Activated naive CD8-positive, alpha-beta T cell treated with anti-CD3 and anti-CD28 coated beads, Interleukin-2, amount 50 U/mL, for 24 hours (primary cell): ENCODE results near the gene DTHD1.
A peak's percentile ranks its signal among the peaks of the same experiment; 100 is the strongest.

Experiments
- ATAC-seq: fragments of 150-1000 bp; cut with Tn5 transposase; one replicate; pipeline ENCODE4 v1.10.0; 2021
- DNase-seq: peaks from one replicate; pipeline ENCODE4 v3.0.0; 2021
- H3K27ac Mint-ChIP-seq: one replicate; pipeline ENCODE4 v1.8.0; 2021; ENCODE audit warnings: mild to moderate bottlenecking, mixed read lengths
- H3K27me3 Mint-ChIP-seq: one replicate; pipeline ENCODE4 v1.8.0; 2021; ENCODE audit warnings: mixed read lengths
- H3K36me3 Mint-ChIP-seq: one replicate; pipeline ENCODE4 v1.8.0; 2021; ENCODE audit warnings: low read depth, mixed read lengths
- H3K4me1 Mint-ChIP-seq: one replicate; pipeline ENCODE4 v1.8.0; 2021; ENCODE audit warnings: mixed read lengths
- H3K4me3 Mint-ChIP-seq: one replicate; pipeline ENCODE4 v1.8.0; 2021; ENCODE audit warnings: mild to moderate bottlenecking, moderate library complexity, mixed read lengths
- H3K9me3 Mint-ChIP-seq: one replicate; pipeline ENCODE4 v1.8.0; 2021; ENCODE audit warnings: mixed read lengths

DTHD1 gene

DNA sequence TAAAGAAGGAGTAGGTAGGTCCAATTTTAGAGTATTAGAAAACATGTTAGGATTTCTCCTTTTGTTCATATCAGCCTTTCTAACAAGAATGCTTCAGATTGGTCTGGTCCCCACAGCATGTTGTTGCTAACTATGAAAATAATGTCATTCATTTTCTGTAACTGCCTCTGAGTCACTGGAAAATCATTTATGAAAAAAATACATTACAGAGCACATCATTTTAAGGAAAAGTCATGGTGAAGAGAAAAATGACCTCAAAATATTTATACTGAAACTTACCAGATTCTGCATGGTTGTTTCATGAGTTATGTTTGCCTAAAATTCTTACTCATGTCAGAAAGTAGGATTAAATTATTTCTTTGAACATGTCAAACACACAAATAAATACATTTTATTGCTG, 35.2 kb downstream of the DTHD1 start:
- Mint-ChIP-seq H3K36me3 (no peaks in the 10 kb centered on the region), H3K4me1 (peaks cover 65% of the 10 kb centered on the region), H3K27me3 (no peaks in the 10 kb centered on the region), H3K4me3 (no peak overlapping the region), H3K27ac (no peak overlapping the region), H3K9me3 (no peaks in the 10 kb centered on the region)
- ATAC-seq (peak; percentile 74), DNase-seq (no peak)

DNA sequence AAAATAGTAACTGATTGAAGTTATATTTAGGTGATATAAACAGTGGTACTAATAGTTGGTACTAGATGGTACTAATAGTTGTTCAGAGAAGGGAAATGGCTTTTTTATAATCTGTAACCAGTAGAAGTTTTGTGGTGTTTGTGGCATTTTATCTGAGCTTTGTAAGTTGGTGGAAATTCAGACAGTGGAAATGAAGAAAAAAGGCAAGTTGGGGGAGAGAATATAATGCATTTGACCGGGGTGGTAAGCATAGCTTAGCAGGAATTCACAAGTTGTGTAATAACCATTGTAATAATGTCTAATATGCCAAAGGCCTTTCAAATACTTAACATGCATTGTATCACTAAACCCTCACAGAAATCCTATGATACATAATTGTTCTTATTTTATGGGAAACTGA, 36.3 kb downstream of the DTHD1 start:
- H3K36me3 Mint-ChIP-seq: no peaks in the 10 kb centered on the region
- H3K27ac Mint-ChIP-seq: peak overlapping the region; percentile 4
- H3K9me3 Mint-ChIP-seq: no peaks in the 10 kb centered on the region
- no peak for DNase-seq
- no peak for ATAC-seq
- H3K4me1 Mint-ChIP-seq: peaks cover 69% of the 10 kb centered on the region
- no peak overlapping the region for H3K4me3 Mint-ChIP-seq
- H3K27me3 Mint-ChIP-seq: no peaks in the 10 kb centered on the region

DNA sequence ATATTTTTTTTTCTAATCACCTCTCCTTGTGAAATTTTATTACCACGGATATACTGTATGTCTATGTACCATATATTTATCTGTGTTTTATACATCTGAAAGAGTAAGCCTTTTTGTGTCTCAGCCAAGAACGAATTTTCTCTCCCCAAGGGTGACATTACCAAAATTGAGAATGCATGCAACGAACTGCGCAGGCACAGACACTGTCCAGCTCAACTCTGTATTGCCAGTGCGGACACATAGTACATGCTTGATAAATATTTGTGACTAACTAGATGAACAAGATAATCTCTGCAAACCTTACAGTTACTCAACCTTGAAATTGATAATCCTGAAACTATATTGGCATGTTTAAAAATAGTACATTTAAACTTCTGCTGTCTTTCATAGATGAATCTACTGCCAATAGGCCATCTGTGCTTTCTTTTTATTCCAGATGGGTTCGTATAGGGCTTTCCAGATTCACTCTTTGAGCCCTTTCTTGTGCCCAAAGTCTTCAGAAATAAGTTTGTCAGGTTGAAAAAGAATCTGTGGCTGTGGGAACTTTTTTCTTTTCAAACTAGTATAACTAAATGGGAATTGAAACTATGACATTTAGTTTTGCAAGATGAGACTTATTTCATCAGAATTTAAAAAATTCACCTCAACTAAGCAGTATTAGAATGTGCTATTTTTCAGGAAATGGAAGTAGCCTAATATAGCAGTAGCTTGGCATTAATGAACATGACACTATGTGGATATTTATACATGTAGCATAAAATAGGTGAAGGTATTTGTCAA, 38.9 kb downstream of the DTHD1 start:
- ATAC-seq: no peak
- H3K27me3 Mint-ChIP-seq: no peaks in the 10 kb centered on the region
- no peak for DNase-seq
- H3K4me3 Mint-ChIP-seq: no peak overlapping the region
- peak overlapping the region; percentile 30 for H3K27ac Mint-ChIP-seq
- H3K9me3 Mint-ChIP-seq: no peaks in the 10 kb centered on the region
- peaks cover 81% of the 10 kb centered on the region for H3K4me1 Mint-ChIP-seq
- H3K36me3 Mint-ChIP-seq: no peaks in the 10 kb centered on the region

DNA sequence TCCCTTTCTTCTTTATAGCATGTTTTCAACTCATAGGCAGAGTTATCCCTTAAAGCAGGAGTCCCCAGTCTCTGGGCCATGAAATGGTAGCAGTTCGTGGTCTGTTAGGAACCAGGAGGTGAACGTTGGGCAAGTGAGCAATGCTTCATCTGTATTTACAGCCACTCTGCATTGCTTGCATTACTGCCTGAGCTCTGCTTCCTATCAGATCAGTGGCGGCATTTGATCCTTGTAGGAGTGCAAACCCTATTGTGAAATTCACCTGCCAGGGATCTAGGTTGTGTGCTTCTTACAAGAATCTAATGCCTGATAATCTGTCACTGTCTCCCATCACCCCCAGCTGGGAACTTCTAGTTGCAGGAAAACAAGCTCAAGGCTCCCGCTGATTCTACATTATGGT, 39.8 kb downstream of the DTHD1 start:
- Mint-ChIP-seq H3K4me3 (no peak overlapping the region), H3K27ac (peak overlapping the region; percentile 21), H3K36me3 (no peaks in the 10 kb centered on the region), H3K4me1 (peaks cover 85% of the 10 kb centered on the region), H3K9me3 (no peaks in the 10 kb centered on the region), H3K27me3 (no peaks in the 10 kb centered on the region)
- DNase-seq (no peak), ATAC-seq (no peak)

DNA sequence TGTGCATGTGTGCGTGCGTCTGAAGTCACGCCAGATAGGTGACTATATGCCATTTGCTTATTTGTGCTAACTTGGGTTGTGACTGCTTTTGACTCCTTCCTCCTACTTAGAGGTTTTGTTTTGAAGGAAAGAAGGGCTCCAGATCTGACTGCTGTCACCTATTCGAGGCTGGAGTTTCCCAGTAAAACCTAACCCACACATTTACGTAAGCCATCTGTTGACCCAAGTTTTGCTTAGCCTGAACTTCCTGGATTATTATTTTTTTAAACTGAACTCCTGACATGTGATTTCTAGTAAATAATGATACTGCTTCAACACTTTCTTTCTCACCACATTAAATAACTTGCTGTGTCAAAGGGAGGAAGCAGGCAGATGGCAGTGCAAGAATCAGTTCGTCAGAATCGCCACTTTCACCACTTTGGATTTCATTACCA, 41.5 kb downstream of the DTHD1 start:
- H3K4me1 Mint-ChIP-seq: peaks cover 85% of the 10 kb centered on the region
- peak overlapping the region; percentile 75 for H3K27ac Mint-ChIP-seq
- no peaks in the 10 kb centered on the region for H3K27me3 Mint-ChIP-seq
- H3K9me3 Mint-ChIP-seq: no peaks in the 10 kb centered on the region
- ATAC-seq (peak; percentile 87), DNase-seq (peak; percentile 21)
- H3K36me3 Mint-ChIP-seq: no peaks in the 10 kb centered on the region
- peak overlapping the region; percentile 58 for H3K4me3 Mint-ChIP-seq

DNA sequence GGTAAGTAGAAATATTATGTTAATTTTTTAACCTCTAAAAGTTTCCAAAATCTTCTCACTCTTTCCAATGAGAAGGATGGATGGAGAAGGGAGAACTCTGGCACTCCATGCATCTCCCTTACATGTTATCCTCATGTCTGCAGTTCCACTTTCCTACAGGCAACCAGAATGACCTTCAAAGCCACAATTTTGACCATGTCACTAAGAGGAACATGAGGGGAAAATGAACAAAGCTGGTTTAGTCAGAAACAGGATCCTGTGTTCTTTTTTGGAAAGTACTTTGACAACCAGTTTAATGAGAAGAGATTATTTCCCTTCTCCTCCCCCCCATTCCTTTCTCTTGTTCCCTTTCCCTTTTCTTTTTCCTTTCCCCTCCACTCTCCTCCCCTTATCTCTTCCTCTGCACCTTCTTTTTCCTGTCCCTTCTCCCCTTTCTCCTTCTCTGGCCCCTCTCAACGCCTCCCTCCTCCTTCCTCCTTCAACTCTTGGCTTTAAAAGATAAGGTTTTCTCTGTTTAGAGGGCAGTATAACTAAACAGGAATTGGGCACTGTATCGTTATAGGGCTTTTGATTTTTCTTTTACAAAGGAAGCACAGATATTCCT, 42.5 kb downstream of the DTHD1 start:
- H3K27me3 Mint-ChIP-seq: no peaks in the 10 kb centered on the region
- H3K36me3 Mint-ChIP-seq: no peaks in the 10 kb centered on the region
- DNase-seq (no peak), ATAC-seq (no peak)
- no peaks in the 10 kb centered on the region for H3K9me3 Mint-ChIP-seq
- peak overlapping the region; percentile 58 for H3K4me3 Mint-ChIP-seq
- H3K4me1 Mint-ChIP-seq: peaks cover 79% of the 10 kb centered on the region
- peak overlapping the region; percentile 75 for H3K27ac Mint-ChIP-seq

DNA sequence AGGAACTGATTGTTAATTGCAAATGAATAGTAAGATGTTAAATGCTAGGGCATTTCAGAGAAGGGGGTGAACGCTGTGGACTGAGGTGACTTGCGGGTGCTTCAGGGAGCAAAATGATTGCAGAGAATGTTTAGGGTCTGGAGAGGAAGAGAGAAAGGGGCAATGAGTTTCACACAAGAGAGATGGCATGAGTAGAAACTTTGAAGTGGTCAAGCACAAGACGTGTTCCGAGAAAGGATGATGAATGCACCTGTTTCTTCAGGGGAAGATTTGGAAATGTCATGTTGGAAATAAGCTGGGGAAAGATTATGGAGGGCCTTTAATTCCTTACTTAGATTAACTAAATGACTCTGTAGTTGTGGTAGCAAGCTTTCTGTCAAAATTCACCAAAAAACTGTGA, 43.4 kb downstream of the DTHD1 start:
- no peak for DNase-seq
- Mint-ChIP-seq H3K9me3 (no peaks in the 10 kb centered on the region), H3K36me3 (no peaks in the 10 kb centered on the region), H3K4me3 (peak overlapping the region; percentile 12), H3K27ac (peak overlapping the region; percentile 75), H3K4me1 (peaks cover 74% of the 10 kb centered on the region), H3K27me3 (no peaks in the 10 kb centered on the region)
- no peak for ATAC-seq

DNA sequence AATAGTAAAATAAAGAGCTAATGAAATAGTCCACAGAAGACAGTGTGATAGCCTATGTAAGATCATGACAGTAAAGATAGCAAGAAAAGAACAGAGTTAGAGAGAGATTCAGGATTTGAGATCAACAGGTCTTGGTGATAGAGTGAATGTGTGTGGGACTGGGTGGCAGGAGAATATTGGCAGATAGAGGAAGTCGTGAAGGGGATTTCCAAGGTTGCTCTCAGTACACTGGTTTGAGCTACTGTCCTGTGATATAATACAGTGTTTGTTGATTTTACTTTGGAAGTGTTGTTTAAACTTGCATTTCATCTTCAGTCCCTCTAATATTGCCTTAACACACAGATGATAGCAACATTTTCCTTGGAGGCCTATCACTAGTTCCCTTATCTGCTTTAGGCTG, 44.1 kb downstream of the DTHD1 start:
- no peak overlapping the region for H3K4me3 Mint-ChIP-seq
- peak overlapping the region; percentile 75 for H3K27ac Mint-ChIP-seq
- H3K9me3 Mint-ChIP-seq: no peaks in the 10 kb centered on the region
- no peaks in the 10 kb centered on the region for H3K36me3 Mint-ChIP-seq
- H3K4me1 Mint-ChIP-seq: peaks cover 67% of the 10 kb centered on the region
- H3K27me3 Mint-ChIP-seq: no peaks in the 10 kb centered on the region
- DNase-seq (no peak), ATAC-seq (peak; percentile 29)

DNA sequence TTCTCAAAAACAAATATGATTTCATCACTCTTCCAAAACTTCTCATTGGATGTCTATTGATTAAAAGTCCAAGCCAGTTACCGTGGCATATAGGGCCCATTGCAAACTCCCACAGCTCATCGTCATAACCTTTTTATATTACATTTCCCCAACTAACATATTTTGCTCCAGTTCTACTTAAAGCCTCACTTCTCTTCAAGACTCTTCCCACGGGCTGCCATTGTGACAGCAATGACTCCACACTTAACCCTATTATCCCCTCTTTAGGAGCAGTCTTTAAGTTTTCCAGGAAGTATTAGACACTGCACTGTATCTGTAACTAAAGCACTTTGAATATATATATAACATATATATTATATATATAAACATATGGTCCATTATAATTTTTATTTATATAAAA, 44.5 kb downstream of the DTHD1 start:
- H3K36me3 Mint-ChIP-seq: no peaks in the 10 kb centered on the region
- peaks cover 63% of the 10 kb centered on the region for H3K4me1 Mint-ChIP-seq
- peak overlapping the region; percentile 75 for H3K27ac Mint-ChIP-seq
- no peak for ATAC-seq
- DNase-seq: no peak
- H3K27me3 Mint-ChIP-seq: no peaks in the 10 kb centered on the region
- no peaks in the 10 kb centered on the region for H3K9me3 Mint-ChIP-seq
- H3K4me3 Mint-ChIP-seq: no peak overlapping the region

DNA sequence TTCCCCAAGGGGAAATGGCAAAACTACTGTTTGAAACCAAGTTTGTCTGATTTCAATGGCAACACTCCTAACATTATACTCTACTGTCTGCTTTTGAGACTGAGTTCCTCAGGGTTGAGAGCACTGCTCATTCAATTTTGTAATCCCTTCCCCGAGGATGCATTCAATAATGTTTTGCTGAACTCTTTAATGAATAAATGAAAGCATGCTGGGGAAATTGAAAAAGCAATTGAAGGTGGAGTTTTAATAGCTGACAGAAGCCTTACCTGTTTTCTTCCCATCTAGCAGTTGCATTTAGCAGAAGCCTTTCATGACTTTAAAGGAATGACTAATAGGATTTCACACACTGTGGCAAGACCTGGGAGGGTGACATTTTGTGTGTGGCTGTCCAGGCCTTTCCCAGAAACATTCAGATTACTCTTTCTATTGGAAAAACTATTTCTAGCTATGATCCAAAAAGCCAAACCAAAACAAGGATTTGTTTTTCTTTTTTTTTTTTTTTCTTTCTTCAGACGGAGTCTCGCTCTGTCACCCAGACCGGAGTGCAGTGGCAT, 45.1 kb downstream of the DTHD1 start:
- H3K36me3 Mint-ChIP-seq: no peaks in the 10 kb centered on the region
- peak overlapping the region; percentile 48 for H3K27ac Mint-ChIP-seq
- no peaks in the 10 kb centered on the region for H3K9me3 Mint-ChIP-seq
- no peak overlapping the region for H3K4me3 Mint-ChIP-seq
- H3K27me3 Mint-ChIP-seq: no peaks in the 10 kb centered on the region
- H3K4me1 Mint-ChIP-seq: peaks cover 58% of the 10 kb centered on the region
- DNase-seq (no peak), ATAC-seq (peak; percentile 34)

DNA sequence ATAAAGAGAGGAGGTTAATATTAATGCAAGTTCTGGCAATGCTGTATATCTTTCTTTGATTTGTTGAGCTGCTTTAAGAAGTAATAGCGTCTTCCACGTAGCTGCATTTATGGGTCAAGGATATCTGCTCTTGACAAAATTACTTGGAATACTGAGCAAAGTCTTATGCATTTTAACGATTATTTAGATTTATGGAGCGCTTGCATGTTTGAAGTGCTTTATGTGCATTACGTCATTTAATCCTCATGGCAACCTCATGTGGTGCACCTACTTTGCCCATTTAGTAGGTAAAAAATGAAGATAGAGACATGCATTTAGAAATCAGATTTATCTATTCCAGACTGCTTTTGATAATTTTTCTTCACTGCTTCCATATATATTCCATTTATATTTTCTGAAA, 46.0 kb downstream of the DTHD1 start:
- H3K4me1 Mint-ChIP-seq: peaks cover 53% of the 10 kb centered on the region
- H3K36me3 Mint-ChIP-seq: no peaks in the 10 kb centered on the region
- ATAC-seq: no peak
- H3K27ac Mint-ChIP-seq: no peak overlapping the region
- H3K4me3 Mint-ChIP-seq: no peak overlapping the region
- no peaks in the 10 kb centered on the region for H3K9me3 Mint-ChIP-seq
- H3K27me3 Mint-ChIP-seq: no peaks in the 10 kb centered on the region
- DNase-seq: no peak

DNA sequence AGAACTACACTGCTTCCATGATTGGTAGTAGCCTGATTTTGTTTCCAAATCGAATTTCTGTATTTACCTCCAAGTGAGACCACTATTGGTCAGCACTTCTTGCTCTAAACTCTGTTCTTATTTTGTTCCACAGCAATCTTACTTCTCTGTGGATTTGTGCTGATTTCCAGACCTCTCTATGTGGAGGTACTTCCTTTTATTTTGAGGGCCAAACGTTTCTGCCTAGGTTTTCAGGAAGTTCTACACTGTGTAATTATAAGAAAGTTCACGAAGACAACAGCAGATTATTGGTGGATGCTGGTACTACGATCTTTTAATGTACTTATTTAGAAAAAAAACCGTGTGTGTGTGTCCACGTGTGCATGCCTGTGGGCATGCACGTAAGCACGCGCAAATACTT, 46.7 kb downstream of the DTHD1 start:
- Mint-ChIP-seq H3K4me1 (peaks cover 50% of the 10 kb centered on the region), H3K27ac (no peak overlapping the region)

DNA sequence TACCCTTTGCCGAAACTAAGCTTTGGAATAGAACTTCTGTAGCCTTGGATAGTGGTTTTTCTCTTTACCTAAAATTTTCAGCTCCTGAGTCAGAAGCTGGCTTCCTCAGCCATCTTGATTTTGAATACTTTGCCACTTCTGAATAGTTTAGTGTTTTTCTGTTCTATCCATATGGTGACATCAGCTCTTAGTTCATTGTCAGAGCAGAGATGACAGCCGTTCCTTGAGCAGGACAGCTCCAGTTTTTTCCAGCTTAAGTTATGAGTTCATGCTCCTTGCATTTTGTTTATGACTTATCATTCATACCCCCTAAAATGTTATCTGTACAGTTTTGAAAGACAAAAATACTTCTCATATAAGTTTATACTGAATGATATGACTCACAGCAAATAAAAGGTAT, 47.8 kb downstream of the DTHD1 start:
- no peak for DNase-seq
- H3K27ac Mint-ChIP-seq: no peak overlapping the region
- H3K27me3 Mint-ChIP-seq: no peaks in the 10 kb centered on the region
- H3K9me3 Mint-ChIP-seq: no peaks in the 10 kb centered on the region
- peaks cover 44% of the 10 kb centered on the region for H3K4me1 Mint-ChIP-seq
- H3K36me3 Mint-ChIP-seq: no peaks in the 10 kb centered on the region
- H3K4me3 Mint-ChIP-seq: no peak overlapping the region
- no peak for ATAC-seq

More for the DNA sequence above, 46.7 kb downstream of the DTHD1 start:
- Mint-ChIP-seq H3K9me3 (no peaks in the 10 kb centered on the region), H3K4me3 (no peak overlapping the region), H3K36me3 (no peaks in the 10 kb centered on the region), H3K27me3 (no peaks in the 10 kb centered on the region)
- DNase-seq: no peak
- ATAC-seq: no peak

DNA sequence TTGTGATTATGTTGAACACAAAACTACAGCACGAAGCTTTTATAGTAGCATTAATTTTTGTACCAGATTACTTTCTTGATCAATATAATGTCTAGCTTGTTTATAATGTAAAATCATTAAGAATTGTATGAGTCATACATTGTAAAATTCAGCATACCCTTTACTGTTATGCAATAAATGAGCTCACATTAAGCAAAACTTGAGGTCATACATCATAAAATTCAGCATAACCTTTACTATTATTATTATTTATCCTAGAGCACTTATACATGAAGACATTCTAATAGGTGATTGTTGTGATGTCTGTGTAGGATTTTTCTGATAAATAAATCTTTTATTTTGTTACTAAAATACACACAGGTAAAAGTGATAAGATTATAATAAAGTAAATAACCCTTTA, 49.4 kb downstream of the DTHD1 start:
- Mint-ChIP-seq H3K4me1 (peaks cover 30% of the 10 kb centered on the region), H3K27ac (no peak overlapping the region), H3K9me3 (no peaks in the 10 kb centered on the region), H3K4me3 (no peak overlapping the region), H3K27me3 (no peaks in the 10 kb centered on the region), H3K36me3 (no peaks in the 10 kb centered on the region)
- no peak for DNase-seq
- no peak for ATAC-seq

DNA sequence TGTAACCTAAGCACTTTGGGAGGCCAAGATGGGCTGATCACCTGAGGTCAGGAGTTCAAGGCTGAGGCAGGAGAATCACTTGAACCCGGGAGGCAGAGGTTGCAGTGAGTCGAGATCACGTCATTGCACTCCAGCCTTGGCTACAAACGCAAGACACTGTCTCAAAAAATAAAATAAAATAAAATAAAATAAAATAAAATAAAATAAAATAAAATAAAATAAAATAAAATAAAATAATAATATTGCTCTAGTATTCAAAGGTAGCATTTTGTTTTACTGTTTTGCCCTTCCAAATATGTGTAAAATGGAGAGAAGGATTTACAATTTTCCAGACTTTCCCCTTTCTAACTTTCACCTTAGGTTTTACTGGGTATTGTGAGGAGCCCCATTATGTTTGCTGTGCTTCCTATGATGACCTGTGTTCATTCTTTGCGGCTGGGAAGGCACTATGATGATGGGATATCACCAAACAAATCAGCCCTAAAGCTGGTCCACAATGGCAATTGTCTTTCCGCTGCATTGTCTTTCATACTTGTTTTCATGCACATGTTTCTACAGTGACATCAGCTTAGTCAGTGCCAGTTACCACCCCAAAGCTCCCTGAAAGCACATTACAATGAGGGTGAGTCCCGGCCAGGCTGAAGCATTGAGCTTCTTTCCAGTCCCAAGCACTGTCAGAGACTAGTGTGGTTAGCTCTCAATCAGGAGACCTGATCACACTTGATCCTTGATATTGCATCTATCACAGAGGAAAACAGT, 50.8 kb downstream of the DTHD1 start:
- H3K27me3 Mint-ChIP-seq: no peaks in the 10 kb centered on the region
- DNase-seq (no peak), ATAC-seq (peak; percentile 52)
- H3K4me3 Mint-ChIP-seq: no peak overlapping the region
- H3K27ac Mint-ChIP-seq: peak overlapping the region; percentile 50
- peaks cover 20% of the 10 kb centered on the region for H3K4me1 Mint-ChIP-seq
- no peaks in the 10 kb centered on the region for H3K9me3 Mint-ChIP-seq
- no peaks in the 10 kb centered on the region for H3K36me3 Mint-ChIP-seq
